ENCODE data around the gene BTN1A1. TPM values are rescaled to one million over a fixed set of nuclear protein-coding genes. Genes with fewer than 3 reads are reported as not detected.
A peak's percentile ranks its signal among the peaks of the same experiment; 100 is the strongest.

BTN1A1 gene
- total and polyA plus RNA-seq, 9 of the 15 experiments (the other 6 are each of a cell fraction or from before 2014, with no cell fraction given): 0.01 to 0.15 (median 0.06) TPM; not detected in 4

DNA sequence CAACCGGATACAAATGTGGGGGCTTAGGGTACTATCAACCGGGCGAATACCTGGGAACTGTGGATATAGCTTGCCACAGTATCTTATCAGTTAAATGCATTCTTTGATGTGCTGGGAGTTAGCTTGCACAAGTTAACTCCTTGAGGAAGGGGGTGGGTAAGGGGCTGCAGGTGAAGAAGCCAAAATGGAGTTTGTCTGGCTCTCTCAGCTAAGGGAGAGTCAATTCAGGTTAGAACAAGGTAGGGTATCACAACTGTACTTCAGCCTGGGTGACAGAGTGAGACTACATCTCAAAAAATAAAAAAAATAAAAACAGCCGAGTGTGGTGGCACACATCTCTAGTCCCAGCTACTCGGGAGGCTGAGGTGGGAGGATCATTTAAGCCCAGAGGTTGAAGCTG, 8.5 kb upstream of the BTN1A1 start (continued):
- TF ChIP-seq, protein P1, sequence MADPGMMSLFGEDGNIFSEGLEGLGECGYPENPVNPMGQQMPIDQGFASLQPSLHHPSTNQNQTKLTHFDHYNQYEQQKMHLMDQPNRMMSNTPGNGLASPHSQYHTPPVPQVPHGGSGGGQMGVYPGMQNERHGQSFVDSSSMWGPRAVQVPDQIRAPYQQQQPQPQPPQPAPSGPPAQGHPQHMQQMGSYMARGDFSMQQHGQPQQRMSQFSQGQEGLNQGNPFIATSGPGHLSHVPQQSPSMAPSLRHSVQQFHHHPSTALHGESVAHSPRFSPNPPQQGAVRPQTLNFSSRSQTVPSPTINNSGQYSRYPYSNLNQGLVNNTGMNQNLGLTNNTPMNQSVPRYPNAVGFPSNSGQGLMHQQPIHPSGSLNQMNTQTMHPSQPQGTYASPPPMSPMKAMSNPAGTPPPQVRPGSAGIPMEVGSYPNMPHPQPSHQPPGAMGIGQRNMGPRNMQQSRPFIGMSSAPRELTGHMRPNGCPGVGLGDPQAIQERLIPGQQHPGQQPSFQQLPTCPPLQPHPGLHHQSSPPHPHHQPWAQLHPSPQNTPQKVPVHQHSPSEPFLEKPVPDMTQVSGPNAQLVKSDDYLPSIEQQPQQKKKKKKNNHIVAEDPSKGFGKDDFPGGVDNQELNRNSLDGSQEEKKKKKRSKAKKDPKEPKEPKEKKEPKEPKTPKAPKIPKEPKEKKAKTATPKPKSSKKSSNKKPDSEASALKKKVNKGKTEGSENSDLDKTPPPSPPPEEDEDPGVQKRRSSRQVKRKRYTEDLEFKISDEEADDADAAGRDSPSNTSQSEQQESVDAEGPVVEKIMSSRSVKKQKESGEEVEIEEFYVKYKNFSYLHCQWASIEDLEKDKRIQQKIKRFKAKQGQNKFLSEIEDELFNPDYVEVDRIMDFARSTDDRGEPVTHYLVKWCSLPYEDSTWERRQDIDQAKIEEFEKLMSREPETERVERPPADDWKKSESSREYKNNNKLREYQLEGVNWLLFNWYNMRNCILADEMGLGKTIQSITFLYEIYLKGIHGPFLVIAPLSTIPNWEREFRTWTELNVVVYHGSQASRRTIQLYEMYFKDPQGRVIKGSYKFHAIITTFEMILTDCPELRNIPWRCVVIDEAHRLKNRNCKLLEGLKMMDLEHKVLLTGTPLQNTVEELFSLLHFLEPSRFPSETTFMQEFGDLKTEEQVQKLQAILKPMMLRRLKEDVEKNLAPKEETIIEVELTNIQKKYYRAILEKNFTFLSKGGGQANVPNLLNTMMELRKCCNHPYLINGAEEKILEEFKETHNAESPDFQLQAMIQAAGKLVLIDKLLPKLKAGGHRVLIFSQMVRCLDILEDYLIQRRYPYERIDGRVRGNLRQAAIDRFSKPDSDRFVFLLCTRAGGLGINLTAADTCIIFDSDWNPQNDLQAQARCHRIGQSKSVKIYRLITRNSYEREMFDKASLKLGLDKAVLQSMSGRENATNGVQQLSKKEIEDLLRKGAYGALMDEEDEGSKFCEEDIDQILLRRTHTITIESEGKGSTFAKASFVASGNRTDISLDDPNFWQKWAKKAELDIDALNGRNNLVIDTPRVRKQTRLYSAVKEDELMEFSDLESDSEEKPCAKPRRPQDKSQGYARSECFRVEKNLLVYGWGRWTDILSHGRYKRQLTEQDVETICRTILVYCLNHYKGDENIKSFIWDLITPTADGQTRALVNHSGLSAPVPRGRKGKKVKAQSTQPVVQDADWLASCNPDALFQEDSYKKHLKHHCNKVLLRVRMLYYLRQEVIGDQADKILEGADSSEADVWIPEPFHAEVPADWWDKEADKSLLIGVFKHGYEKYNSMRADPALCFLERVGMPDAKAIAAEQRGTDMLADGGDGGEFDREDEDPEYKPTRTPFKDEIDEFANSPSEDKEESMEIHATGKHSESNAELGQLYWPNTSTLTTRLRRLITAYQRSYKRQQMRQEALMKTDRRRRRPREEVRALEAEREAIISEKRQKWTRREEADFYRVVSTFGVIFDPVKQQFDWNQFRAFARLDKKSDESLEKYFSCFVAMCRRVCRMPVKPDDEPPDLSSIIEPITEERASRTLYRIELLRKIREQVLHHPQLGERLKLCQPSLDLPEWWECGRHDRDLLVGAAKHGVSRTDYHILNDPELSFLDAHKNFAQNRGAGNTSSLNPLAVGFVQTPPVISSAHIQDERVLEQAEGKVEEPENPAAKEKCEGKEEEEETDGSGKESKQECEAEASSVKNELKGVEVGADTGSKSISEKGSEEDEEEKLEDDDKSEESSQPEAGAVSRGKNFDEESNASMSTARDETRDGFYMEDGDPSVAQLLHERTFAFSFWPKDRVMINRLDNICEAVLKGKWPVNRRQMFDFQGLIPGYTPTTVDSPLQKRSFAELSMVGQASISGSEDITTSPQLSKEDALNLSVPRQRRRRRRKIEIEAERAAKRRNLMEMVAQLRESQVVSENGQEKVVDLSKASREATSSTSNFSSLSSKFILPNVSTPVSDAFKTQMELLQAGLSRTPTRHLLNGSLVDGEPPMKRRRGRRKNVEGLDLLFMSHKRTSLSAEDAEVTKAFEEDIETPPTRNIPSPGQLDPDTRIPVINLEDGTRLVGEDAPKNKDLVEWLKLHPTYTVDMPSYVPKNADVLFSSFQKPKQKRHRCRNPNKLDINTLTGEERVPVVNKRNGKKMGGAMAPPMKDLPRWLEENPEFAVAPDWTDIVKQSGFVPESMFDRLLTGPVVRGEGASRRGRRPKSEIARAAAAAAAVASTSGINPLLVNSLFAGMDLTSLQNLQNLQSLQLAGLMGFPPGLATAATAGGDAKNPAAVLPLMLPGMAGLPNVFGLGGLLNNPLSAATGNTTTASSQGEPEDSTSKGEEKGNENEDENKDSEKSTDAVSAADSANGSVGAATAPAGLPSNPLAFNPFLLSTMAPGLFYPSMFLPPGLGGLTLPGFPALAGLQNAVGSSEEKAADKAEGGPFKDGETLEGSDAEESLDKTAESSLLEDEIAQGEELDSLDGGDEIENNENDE (IDR thresholded peaks at IDR 0.05; ENCODE audit: low read depth, low read length): no peak
- TF ChIP-seq U2AF2 (optimal IDR thresholded peaks at IDR 0.05; ENCODE audit: low read depth, low read length) (no peak), E2F3 (CRISPR knock-in tag; IDR thresholded peaks at IDR 0.05) (0 out of 2 replicates have a peak, but pooled peaks have one; percentile 45), SP2 (IDR thresholded peaks at IDR 0.05; ENCODE audit: extremely low read depth, low read depth, low read length, poor library complexity, severe bottlenecking) (no peak), IRF9 (tag; IDR thresholded peaks at IDR 0.05) (peak; percentile 59; the same call in 1 of the 2 replicates), COPS2 (conservative IDR thresholded peaks at IDR 0.05) (no peak), PHF21A (IDR thresholded peaks at IDR 0.05; ENCODE audit: borderline replicate concordance, low read depth) (no peak), ATF1 (CRISPR knock-in tag; IDR thresholded peaks at IDR 0.05) (no peak), ATF1 (tag; IDR thresholded peaks at IDR 0.05) (no peak), GATAD2A (IDR thresholded peaks at IDR 0.05) (no peak), ZC3H11A (IDR thresholded peaks at IDR 0.05; ENCODE audit: low read depth, low read length) (no peak), VEZF1 (CRISPR knock-in tag; IDR thresholded peaks at IDR 0.05) (no peak), ZBTB5 (IDR thresholded peaks at IDR 0.05) (no peak), MED1 (CRISPR knock-in tag; IDR thresholded peaks at IDR 0.05; ENCODE audit: borderline replicate concordance) (no peak)
